ENCODE data around the gene MMP24OS.

- TF ChIP-seq CTCF (IDR thresholded peaks at IDR 0.05) (no peak), POLR2A (IDR thresholded peaks at IDR 0.05) (no peak)
Observed at GRCh38 chr20:35267092-35267491, 10.8 kb downstream of the MMP24OS start.
